LNCAP (cell line): Measurements from ENCODE around the gene PPP1R11.

Source experiments
- TF ChIP-seq, protein P1 (sequence below): fragments of 450-650 bp; IDR thresholded peaks from 2 replicates; pipeline ENCODE4 v1.5.1; 2017; ENCODE audit warnings: mild to moderate bottlenecking

Gene PPP1R11, protein sequence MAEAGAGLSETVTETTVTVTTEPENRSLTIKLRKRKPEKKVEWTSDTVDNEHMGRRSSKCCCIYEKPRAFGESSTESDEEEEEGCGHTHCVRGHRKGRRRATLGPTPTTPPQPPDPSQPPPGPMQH

DNA sequence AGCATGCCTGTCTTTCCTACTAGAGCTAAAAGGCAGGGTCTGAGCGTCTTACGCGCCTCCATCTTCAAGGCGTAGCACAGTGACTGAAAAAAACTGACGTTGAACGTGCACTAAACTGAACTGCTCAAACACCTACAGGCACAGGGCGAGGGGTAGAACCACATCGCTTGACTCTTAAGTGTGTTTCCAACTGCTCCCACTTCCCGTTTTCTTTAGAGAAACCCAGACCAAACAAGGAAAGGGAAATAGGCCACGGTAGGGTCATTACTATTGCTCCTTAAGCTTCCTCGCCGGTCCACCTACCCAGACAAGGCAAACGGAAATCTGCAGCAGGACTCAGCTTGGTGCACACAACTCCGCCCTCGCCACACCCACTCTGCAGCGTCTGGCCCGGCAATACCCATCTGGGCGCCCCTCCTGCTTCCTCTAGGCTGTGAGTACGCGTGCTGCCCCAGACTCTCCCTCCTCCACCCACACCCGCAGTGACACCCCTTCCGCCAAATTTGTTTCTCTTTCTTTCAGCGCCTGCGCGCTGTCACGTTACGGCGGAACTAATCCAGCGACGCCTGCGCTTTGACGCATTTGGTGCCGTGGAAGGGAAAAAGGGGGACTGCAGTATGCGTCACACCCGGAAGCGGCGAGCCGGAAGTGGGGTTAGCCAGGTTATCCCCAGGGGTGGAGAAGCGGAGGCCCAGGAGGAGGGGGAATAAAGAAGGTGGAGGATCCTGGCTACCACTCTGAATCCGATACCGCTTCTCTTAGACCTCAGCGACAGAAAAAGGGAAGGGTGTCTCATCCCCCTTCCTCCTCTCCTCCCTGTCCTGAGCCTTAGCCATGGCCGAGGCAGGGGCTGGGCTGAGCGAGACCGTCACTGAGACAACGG lies at the start of gene PPP1R11:
Gene PPP1R11, plus strand, starts transcription at position 622 of the 883 bp plus-strand sequence. Its CDS starts 213 bp downstream, at position 835.
- TF ChIP-seq, protein P1, sequence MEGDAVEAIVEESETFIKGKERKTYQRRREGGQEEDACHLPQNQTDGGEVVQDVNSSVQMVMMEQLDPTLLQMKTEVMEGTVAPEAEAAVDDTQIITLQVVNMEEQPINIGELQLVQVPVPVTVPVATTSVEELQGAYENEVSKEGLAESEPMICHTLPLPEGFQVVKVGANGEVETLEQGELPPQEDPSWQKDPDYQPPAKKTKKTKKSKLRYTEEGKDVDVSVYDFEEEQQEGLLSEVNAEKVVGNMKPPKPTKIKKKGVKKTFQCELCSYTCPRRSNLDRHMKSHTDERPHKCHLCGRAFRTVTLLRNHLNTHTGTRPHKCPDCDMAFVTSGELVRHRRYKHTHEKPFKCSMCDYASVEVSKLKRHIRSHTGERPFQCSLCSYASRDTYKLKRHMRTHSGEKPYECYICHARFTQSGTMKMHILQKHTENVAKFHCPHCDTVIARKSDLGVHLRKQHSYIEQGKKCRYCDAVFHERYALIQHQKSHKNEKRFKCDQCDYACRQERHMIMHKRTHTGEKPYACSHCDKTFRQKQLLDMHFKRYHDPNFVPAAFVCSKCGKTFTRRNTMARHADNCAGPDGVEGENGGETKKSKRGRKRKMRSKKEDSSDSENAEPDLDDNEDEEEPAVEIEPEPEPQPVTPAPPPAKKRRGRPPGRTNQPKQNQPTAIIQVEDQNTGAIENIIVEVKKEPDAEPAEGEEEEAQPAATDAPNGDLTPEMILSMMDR = no peak

DNA sequence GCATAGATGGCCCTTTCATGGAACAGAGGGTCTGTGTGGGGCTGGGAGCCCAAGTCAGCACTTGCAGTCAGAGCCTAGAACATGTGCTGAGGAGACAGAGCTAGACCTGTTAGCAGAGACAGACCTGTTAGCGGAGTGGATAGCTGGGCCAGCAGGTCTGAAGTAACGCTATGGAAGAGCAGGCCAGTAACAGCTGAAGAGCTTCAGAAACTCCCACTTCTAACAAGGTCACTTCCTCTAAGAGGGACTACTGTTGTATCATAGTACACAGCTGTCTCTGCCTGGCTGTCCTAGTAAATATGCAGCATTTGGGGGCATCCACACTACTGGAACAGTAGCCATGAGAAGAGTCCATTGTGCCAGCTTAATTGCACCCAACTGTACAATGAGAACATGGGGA lies 47.2 kb upstream of the PPP1R11 start:
- TF ChIP-seq, protein P1 = no peak

DNA sequence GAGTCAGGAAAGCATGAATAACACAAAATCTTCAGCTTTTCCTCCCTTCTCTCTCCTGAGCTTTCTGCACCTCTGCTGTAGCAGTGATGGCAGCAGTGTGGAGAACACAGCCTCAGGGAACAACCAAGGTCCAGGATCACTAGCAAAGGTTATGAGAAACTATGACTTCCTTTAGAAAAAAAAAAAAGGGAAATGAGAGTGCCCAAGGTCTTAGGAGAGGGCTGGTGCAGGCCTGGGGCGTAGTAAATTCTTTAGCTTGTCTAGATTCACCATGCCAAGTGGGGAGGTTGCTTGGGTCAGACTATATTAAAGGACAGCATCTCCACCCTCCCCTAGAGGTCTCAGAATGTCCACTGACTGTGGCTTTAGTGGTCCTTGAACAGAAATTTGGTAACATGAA lies 46.4 kb upstream of the PPP1R11 start:
- TF ChIP-seq, protein P1 = no peak

DNA sequence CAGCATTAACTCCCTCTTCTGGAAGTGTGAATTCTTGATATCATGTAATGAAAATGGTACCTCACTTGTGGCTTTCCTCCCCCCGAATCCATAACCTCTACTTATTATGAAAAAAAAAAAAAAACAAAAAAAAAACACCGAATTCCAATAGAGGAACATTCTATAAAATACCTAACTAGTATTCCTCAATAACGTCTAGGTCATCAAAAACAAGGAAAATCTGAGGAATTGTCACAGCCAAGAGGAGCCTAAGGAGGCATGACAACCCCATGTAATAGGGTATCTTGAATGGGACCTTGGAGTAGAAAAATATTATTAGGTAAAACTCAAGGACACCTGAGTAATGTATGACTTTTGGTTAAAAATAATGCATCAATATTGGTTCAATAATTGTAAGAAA lies 44.8 kb upstream of the PPP1R11 start:
- TF ChIP-seq, protein P1 = no peak

DNA sequence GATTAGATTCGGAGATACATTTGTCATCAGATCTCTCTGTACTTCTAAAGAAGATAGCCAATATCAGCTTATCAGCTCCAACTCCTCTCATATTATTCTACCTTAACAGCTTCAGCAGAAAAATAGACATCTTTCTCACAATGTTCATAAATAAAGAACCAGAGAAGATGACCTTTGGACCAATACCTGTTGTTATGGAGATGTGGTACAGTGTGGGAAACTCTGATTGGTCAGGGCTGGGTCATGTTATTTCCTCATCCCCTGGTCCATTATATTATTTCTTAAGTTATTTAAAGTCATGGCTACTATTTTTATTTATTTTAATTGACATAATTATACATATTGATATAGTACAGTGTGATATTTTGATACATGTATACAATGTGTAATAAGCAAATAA lies 41.8 kb upstream of the PPP1R11 start:
- TF ChIP-seq, protein P1 = no peak

DNA sequence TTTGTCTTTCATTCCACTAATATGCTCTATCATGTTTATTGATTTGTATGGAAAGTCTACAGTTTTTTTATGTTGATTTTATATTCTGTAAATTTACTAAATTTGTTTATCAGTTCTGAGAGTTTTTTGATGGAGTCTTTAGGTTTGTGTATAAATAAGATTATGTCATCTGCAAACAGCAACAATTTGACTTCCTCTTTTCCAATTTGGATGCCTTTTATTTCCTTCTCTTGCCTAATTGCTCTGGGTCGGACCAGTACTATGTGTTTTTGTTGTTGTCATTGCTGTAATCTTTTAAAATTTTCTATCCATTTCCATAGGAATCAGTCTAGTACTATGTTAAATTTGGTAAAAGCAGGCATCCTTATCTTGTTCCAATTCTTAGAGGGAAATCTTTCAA lies 37.4 kb upstream of the PPP1R11 start:
- TF ChIP-seq, protein P1 = no peak

DNA sequence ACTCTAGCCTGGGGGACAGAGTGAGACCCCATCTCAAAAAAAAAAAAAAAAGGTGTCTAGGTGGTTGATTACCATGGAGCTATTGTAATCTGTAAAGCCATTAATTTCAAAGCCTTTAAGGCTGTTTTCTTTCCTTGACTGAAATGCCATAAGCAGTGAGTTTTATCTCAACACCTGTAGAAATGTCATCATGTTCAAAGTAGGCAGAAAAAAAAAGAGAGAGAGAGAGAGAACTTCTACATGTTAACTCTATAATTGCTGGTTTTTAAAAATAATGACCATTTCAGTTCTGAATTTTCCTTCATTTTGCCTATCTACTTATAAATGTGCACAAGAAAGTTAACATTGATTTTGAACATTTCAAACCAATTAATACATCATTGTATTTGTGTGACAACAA lies 35.6 kb upstream of the PPP1R11 start:
- TF ChIP-seq, protein P1 = no peak
